GM23338 (cell line): ENCODE data around the gene ATP2A3. TPM values are rescaled to one million over a fixed set of nuclear protein-coding genes. Genes with fewer than 3 reads are reported as not detected.

Source experiments
- ATAC-seq: fragments of 200-7000 bp; cut with Tn5 transposase; 3 replicates; pipeline ENCODE4 v1.9.1; 2020
- DNase-seq: peaks from one replicate; pipeline ENCODE4 v3.0.0-alpha.2; 2015; ENCODE audit warnings: low spot score
- H2AFZ ChIP-seq: fragments of 200-600 bp; sonication (generic); 2 replicates; pipeline ENCODE4 v1.8.0; 2016; ENCODE audit warnings: antibody characterized with exemption, mild to moderate bottlenecking, moderate library complexity
- H3F3A ChIP-seq: fragments of 200-600 bp; sonication (generic); replicated peaks from 2 replicates; pipeline ENCODE4 v1.8.0; 2017; ENCODE audit warnings: antibody characterized with exemption, mixed run types, low read depth
- H3K27ac ChIP-seq: fragments of 200-600 bp; sonication (generic); 2 replicates; pipeline ENCODE4 v1.6.1; 2016; ENCODE audit warnings: low read depth
- H3K27me3 ChIP-seq: fragments of 200-600 bp; sonication (generic); 2 replicates; pipeline ENCODE4 v1.8.0; 2016; ENCODE audit warnings: mild to moderate bottlenecking, mixed run types, moderate library complexity; ENCODE audit not compliant: insufficient read depth
- H3K36me3 ChIP-seq: fragments of 200-600 bp; sonication (generic); 2 replicates; pipeline ENCODE4 v1.8.0; 2016; ENCODE audit warnings: mild to moderate bottlenecking; ENCODE audit not compliant: insufficient read depth
- H3K4me1 ChIP-seq: fragments of 200-600 bp; sonication (generic); 2 replicates; pipeline ENCODE4 v1.8.0; 2016; ENCODE audit warnings: mild to moderate bottlenecking, moderate library complexity; ENCODE audit not compliant: insufficient read depth
- H3K4me2 ChIP-seq: fragments of 200-600 bp; sonication (generic); 2 replicates; pipeline ENCODE4 v1.7.1; 2017; ENCODE audit warnings: mixed run types
- H3K4me3 ChIP-seq: fragments of 200-600 bp; sonication (generic); 2 replicates; pipeline ENCODE4 v1.6.1; 2016; ENCODE audit warnings: mixed run types
- H3K79me2 ChIP-seq: fragments of 200-600 bp; sonication (generic); replicated peaks from 2 replicates; pipeline ENCODE4 v1.8.0; 2017; ENCODE audit warnings: mild to moderate bottlenecking; ENCODE audit not compliant: insufficient read depth
- H3K9me2 ChIP-seq: fragments of 200-600 bp; sonication (generic); 2 replicates; pipeline ENCODE4 v1.8.0; 2017; ENCODE audit not compliant: insufficient read depth
- H4K20me1 ChIP-seq: fragments of 200-600 bp; sonication (generic); replicated peaks from 2 replicates; pipeline ENCODE4 v1.8.0; 2017; ENCODE audit warnings: mild to moderate bottlenecking; ENCODE audit not compliant: insufficient read depth
- H3K27ac Mint-ChIP-seq: 2 replicates; pipeline ENCODE4 v1.8.0; 2020; ENCODE audit warnings: inconsistent platforms, mild to moderate bottlenecking, moderate library complexity, mixed read lengths
- H3K27me3 Mint-ChIP-seq: 3 replicates; pipeline ENCODE4 v1.8.0; 2022; ENCODE audit warnings: low read depth, mild to moderate bottlenecking, moderate library complexity, mixed read lengths, inconsistent platforms; ENCODE audit not compliant: insufficient read depth, poor library complexity
- H3K36me3 Mint-ChIP-seq: 3 replicates; pipeline ENCODE4 v1.8.0; 2021; ENCODE audit warnings: low read depth, mild to moderate bottlenecking, inconsistent platforms, moderate library complexity, mixed read lengths
- H3K4me1 Mint-ChIP-seq: 3 replicates; pipeline ENCODE4 v1.8.0; 2020; ENCODE audit warnings: mild to moderate bottlenecking, inconsistent platforms, mixed read lengths
- H3K4me3 Mint-ChIP-seq: 3 replicates; pipeline ENCODE4 v1.8.0; 2021; ENCODE audit warnings: moderate library complexity, mild to moderate bottlenecking, inconsistent platforms, mixed read lengths
- H3K9me3 Mint-ChIP-seq: 3 replicates; pipeline ENCODE4 v1.8.0; 2020; ENCODE audit warnings: moderate library complexity, mild to moderate bottlenecking, inconsistent platforms, mixed read lengths
- ETS1 ChIP-seq: IDR thresholded peaks from 2 replicates; pipeline ENCODE4 v1.6.1; 2016; ENCODE audit warnings: antibody characterized with exemption
- NANOG ChIP-seq: IDR thresholded peaks from 2 replicates; pipeline ENCODE4 v1.6.1; 2016; ENCODE audit warnings: antibody characterized with exemption, borderline replicate concordance
- REST ChIP-seq: IDR thresholded peaks from one replicate; pipeline ENCODE4 v1.6.1; 2018; ENCODE audit warnings: antibody characterized with exemption; ENCODE audit not compliant: unreplicated experiment
- ZNF114 ChIP-seq: fragments of 250-450 bp; sonication (Bioruptor Pico); IDR thresholded peaks from 2 replicates; pipeline ENCODE4 v1.5.0; 2020; ENCODE audit warnings: mild to moderate bottlenecking, moderate library complexity
- ZNF331 ChIP-seq: fragments of 250-450 bp; sonication (Bioruptor Pico); IDR thresholded peaks from 2 replicates; pipeline ENCODE4 v1.5.0; 2020; ENCODE audit warnings: low read depth, mild to moderate bottlenecking, moderate library complexity
- ZNF462 ChIP-seq: fragments of 250-450 bp; sonication (Bioruptor Pico); IDR thresholded peaks from 2 replicates; pipeline ENCODE4 v1.5.0; 2020; ENCODE audit warnings: mild to moderate bottlenecking, moderate library complexity
- polyA plus RNA-seq: library from polyadenylated mRNA; unstranded; fragments of >200 nt; fragmentation: Nextera tagmentation; extraction: Ambion mirVana; gene quantifications from 2 replicates; pipeline ENCODE4 v1.2.1, GENCODE V29; 2016
- total RNA-seq: library from RNA; depleted of rRNA; stranded (reverse); fragments of >200 nt; shearing (Covaris generic); gene quantifications from 2 replicates; pipeline ENCODE4 v1.2.3, GENCODE V29; 2014

The ATP2A3 gene
- total and polyA plus RNA-seq, 2 experiments from 2014 or later = 9.6 to 35.2 TPM

- Mint-ChIP-seq H3K27ac (no peak overlapping the region), H3K27me3 (peaks cover 38% of the 10 kb centered on the region), H3K9me3 (no peaks in the 10 kb centered on the region), H3K4me3 (peak overlapping the region; percentile 66; the same call in 1 of the 3 replicates), H3K4me1 (peaks cover 42% of the 10 kb centered on the region), H3K36me3 (no peaks in the 10 kb centered on the region)
- peaks cover 14% of the 10 kb centered on the region for H3K27me3 ChIP-seq
- peak overlapping the region; percentile 62 for H3K4me3 ChIP-seq
- DNase-seq = no peak
- H3K27ac ChIP-seq = no peak overlapping the region
- H3K4me1 ChIP-seq = peaks cover 31% of the 10 kb centered on the region
- no peak for ATAC-seq
- H3K79me2 ChIP-seq = peaks cover 5% of the 10 kb centered on the region; the same call in 1 of the 2 replicates
- H3K9me2 ChIP-seq = no peaks in the 10 kb centered on the region
- peaks cover 12% of the 10 kb centered on the region; the same call in 1 of the 2 replicates for H3F3A ChIP-seq
- no peak for TF ChIP-seq REST
- H3K36me3 ChIP-seq = no peaks in the 10 kb centered on the region
- no peak overlapping the region for H2AFZ ChIP-seq
- H4K20me1 ChIP-seq = no peaks in the 10 kb centered on the region; the same call in none of the 2 replicates
- peak overlapping the region; percentile 90 for H3K4me2 ChIP-seq
Measured at GRCh38 chr17:3962965-3963236, 1.3 kb downstream of the ATP2A3 start.

- H2AFZ ChIP-seq = no peak overlapping the region
- Mint-ChIP-seq H3K9me3 (no peaks in the 10 kb centered on the region), H3K4me3 (peak overlapping the region; percentile 66; the same call in 1 of the 3 replicates), H3K36me3 (no peaks in the 10 kb centered on the region), H3K27me3 (peaks cover 37% of the 10 kb centered on the region), H3K4me1 (peaks cover 48% of the 10 kb centered on the region), H3K27ac (no peak overlapping the region)
- peaks cover 5% of the 10 kb centered on the region; the same call in 1 of the 2 replicates for H3K79me2 ChIP-seq
- H3K4me2 ChIP-seq = peak overlapping the region; percentile 90; the same call in 1 of the 2 replicates
- H3K9me2 ChIP-seq = no peaks in the 10 kb centered on the region
- no peaks in the 10 kb centered on the region for H3K36me3 ChIP-seq
- ATAC-seq = no peak
- H4K20me1 ChIP-seq = no peaks in the 10 kb centered on the region; the same call in none of the 2 replicates
- peaks cover 14% of the 10 kb centered on the region for H3K27me3 ChIP-seq
- no peak overlapping the region for H3K4me3 ChIP-seq
- H3K27ac ChIP-seq = no peak overlapping the region
- peaks cover 15% of the 10 kb centered on the region; the same call in 1 of the 2 replicates for H3F3A ChIP-seq
- peaks cover 36% of the 10 kb centered on the region for H3K4me1 ChIP-seq
- DNase-seq = no peak
- no peak for TF ChIP-seq ETS1
- TF ChIP-seq ZNF331 (CRISPR knock-in tag) = no peak
- TF ChIP-seq ZNF462 (CRISPR knock-in tag) = no peak
- no peak for TF ChIP-seq NANOG
- no peak for TF ChIP-seq ZNF114 (CRISPR knock-in tag)
Measured at GRCh38 chr17:3962217-3962964, 1.8 kb downstream of the ATP2A3 start.
